Epithelial cell of proximal tubule (primary cell): ENCODE data around the gene PKLR. TPM values are rescaled to one million over a fixed set of nuclear protein-coding genes. Genes with fewer than 3 reads are reported as not detected.

Experiments used
- DNase-seq: peaks from one replicate; pipeline ENCODE4 v3.0.0-alpha.2; 2011; ENCODE audit warnings: low read depth
- H3K4me3 ChIP-seq: 2 replicates; pipeline ENCODE4 v1.5.1; 2011; ENCODE audit warnings: low read depth, mild to moderate bottlenecking, low read length
- CTCF ChIP-seq: conservative IDR thresholded peaks from 2 replicates; pipeline ENCODE4 v1.5.1; 2012; ENCODE audit warnings: low read depth, mild to moderate bottlenecking, low read length
- total RNA-seq: library from RNA; depleted of rRNA; stranded (reverse); fragments of >200 nt; gene quantifications from 2 replicates; pipeline ENCODE4 v1.2.3, GENCODE V29; 2015

The PKLR gene
- total RNA-seq, 1 donor from 2014 or later = not detected

GRCh38 chr1:155242805-155243358 is 58.4 kb downstream of the PKLR start:
- no peak for TF ChIP-seq CTCF
- no peak for DNase-seq
- H3K4me3 ChIP-seq = peak overlapping the region; percentile 78

- no peak for DNase-seq
- no peak overlapping the region for H3K4me3 ChIP-seq
- TF ChIP-seq CTCF = no peak
These were observed 59.4 kb downstream of the PKLR start for GRCh38 chr1:155241841-155242264.

- no peak for TF ChIP-seq CTCF
- H3K4me3 ChIP-seq = peak overlapping the region; percentile 63
- DNase-seq = no peak
These were observed 60.1 kb downstream of the PKLR start for GRCh38 chr1:155241069-155241679.

Other genes with a start within 250 kb of the PKLR start
- 10.8 and 24.9 TPM in 2 replicates for gene EFNA4, start 237.7 kb downstream of the PKLR start, total RNA-seq
- 1.7 and 2.8 TPM in 2 replicates for gene EFNA3, start 222.6 kb downstream of the PKLR start, total RNA-seq
- 26.3 and 45.3 TPM in 2 replicates for gene EFNA1, start 173.6 kb downstream of the PKLR start, total RNA-seq
- 32.7 and 37.7 TPM in 2 replicates for gene SLC50A1, start 165.6 kb downstream of the PKLR start, total RNA-seq
- 28.6 and 77.8 TPM in 2 replicates for gene DPM3, start 160.9 kb downstream of the PKLR start, total RNA-seq
- gene KRTCAP2, start 128.1 kb downstream of the PKLR start, total RNA-seq = 170 and 193 TPM in 2 replicates
- gene TRIM46, start 127.6 kb downstream of the PKLR start, total RNA-seq = 3.4 and 9.4 TPM in 2 replicates
- gene THBS3, start 93.5 kb downstream of the PKLR start, total RNA-seq = 4.9 and 13.2 TPM in 2 replicates
- gene MTX1, start 92.7 kb downstream of the PKLR start, total RNA-seq = 75.2 and 132 TPM in 2 replicates
- gene ENTREP3, start 46.0 kb downstream of the PKLR start, total RNA-seq = 10.8 and 15.9 TPM in 2 replicates
- 61.8 and 89.7 TPM in 2 replicates for gene SCAMP3, start 39.1 kb downstream of the PKLR start, total RNA-seq
- gene CLK2, start 27.9 kb downstream of the PKLR start, total RNA-seq = 20.7 and 43.7 TPM in 2 replicates
- 0.72 and 8.1 TPM in 2 replicates for gene HCN3, start 24.0 kb downstream of the PKLR start, total RNA-seq
- 248 and 580 TPM in 2 replicates for gene FDPS, start 7.4 kb upstream of the PKLR start, total RNA-seq
- gene RUSC1, start 19.5 kb upstream of the PKLR start, total RNA-seq = 53.2 and 64.8 TPM in 2 replicates